PC-3 (cell line): Measurements from ENCODE around the gene SPINDOC. TPM values are rescaled to one million over a fixed set of nuclear protein-coding genes. Genes with fewer than 3 reads are reported as not detected.

Source experiments
- ATAC-seq: fragments of 200-7000 bp; cut with Tn5 transposase; 2 replicates; pipeline ENCODE4 v1.9.1; 2020; ENCODE audit warnings: mild to moderate bottlenecking, moderate library complexity
- BruUV-seq: library from RNA; stranded (reverse); fragments of 400-500 nt; replicated peaks from 2 replicates; lab custom pipeline; 2021; lab: Mats Ljungman, UMichigan
- CTCF ChIA-PET: fragments of 300-600 bp; sonication (Branson Sonifier 250); formaldehyde crosslinking; loops from one replicate; lab custom pipeline; 2022; ENCODE audit warnings: antibody characterized with exemption; lab: Charles Lee
- POLR2A ChIA-PET: fragments of 300-600 bp; sonication (Branson Sonifier 250); formaldehyde crosslinking; loops from one replicate; lab custom pipeline; 2022; ENCODE audit warnings: antibody characterized with exemption; ENCODE audit not compliant: unreplicated experiment; lab: Charles Lee
- DNase-seq: peaks from one replicate; pipeline ENCODE4 v3.0.0-alpha.2; 2015
- H2AFZ ChIP-seq: fragments of 300-600 bp; sonication (generic); 2 replicates; pipeline ENCODE4 v1.6.0; 2016; ENCODE audit warnings: antibody characterized with exemption, low read length
- H3F3A ChIP-seq: fragments of 300-600 bp; sonication (generic); one replicate; pipeline ENCODE4 v1.6.0; 2017; ENCODE audit warnings: antibody characterized with exemption, low read length, control low read depth, mild to moderate bottlenecking; ENCODE audit not compliant: unreplicated experiment
- H3K27ac ChIP-seq: fragments of 300-600 bp; sonication (generic); 2 replicates; pipeline ENCODE4 v1.5.1; 2016; ENCODE audit warnings: mild to moderate bottlenecking, low read length
- H3K27me3 ChIP-seq: fragments of 300-600 bp; sonication (generic); 2 replicates; pipeline ENCODE4 v1.6.1; 2016; ENCODE audit warnings: low read length, mixed read lengths
- H3K36me3 ChIP-seq: fragments of 300-600 bp; sonication (generic); 2 replicates; pipeline ENCODE4 v1.6.1; 2016; ENCODE audit warnings: low read depth, mixed run types, low read length, mixed read lengths
- H3K4me1 ChIP-seq: fragments of 300-600 bp; sonication (generic); 2 replicates; pipeline ENCODE4 v1.5.1; 2016; ENCODE audit warnings: low read length; ENCODE audit not compliant: insufficient read depth
- H3K4me2 ChIP-seq: fragments of 300-600 bp; sonication (generic); 2 replicates; pipeline ENCODE4 v1.6.0; 2016; ENCODE audit warnings: low read length
- H3K4me3 ChIP-seq: fragments of 300-600 bp; sonication (generic); 2 replicates; pipeline ENCODE4 v1.5.1; 2016; ENCODE audit warnings: mild to moderate bottlenecking, low read length, mixed read lengths
- H3K79me2 ChIP-seq: fragments of 300-600 bp; sonication (generic); 2 replicates; pipeline ENCODE4 v1.6.1; 2017; ENCODE audit warnings: low read length, mixed read lengths
- H3K9ac ChIP-seq: fragments of 300-600 bp; sonication (generic); 2 replicates; pipeline ENCODE4 v1.6.0; 2016; ENCODE audit warnings: mild to moderate bottlenecking, low read length
- H3K9me2 ChIP-seq: fragments of 300-600 bp; sonication (generic); replicated peaks from 2 replicates; pipeline ENCODE4 v1.6.1; 2016; ENCODE audit warnings: mixed run types, low read length, mixed read lengths
- H3K9me3 ChIP-seq: fragments of 300-600 bp; sonication (generic); 2 replicates; pipeline ENCODE4 v1.6.1; 2016; ENCODE audit warnings: low read length, mixed read lengths
- H4K20me1 ChIP-seq: fragments of 300-600 bp; sonication (generic); 2 replicates; pipeline ENCODE4 v1.6.1; 2016; ENCODE audit warnings: low read length, mixed read lengths
- EZH2 ChIP-seq: fragments of 300-600 bp; sonication (generic); IDR thresholded peaks from one replicate; pipeline ENCODE4 v1.6.1; 2017; ENCODE audit warnings: antibody characterized with exemption, mild to moderate bottlenecking, low read length; ENCODE audit not compliant: unreplicated experiment
- EZH2phosphoT487 ChIP-seq: fragments of 300-600 bp; sonication (generic); IDR thresholded peaks from 2 replicates; pipeline ENCODE4 v1.6.1; 2018; ENCODE audit warnings: mild to moderate bottlenecking, antibody characterized with exemption, low read length, borderline replicate concordance
- intact Hi-C: fragments of 100-400 bp; cut with micrococcal nuclease; formaldehyde crosslinking; loops from 2 replicates; pipeline ENCODE4 v1.9.0; 2023
- total RNA-seq: library from RNA; depleted of rRNA; stranded (reverse); fragments of >200 nt; gene quantifications from 2 replicates; pipeline ENCODE4 v1.2.3, GENCODE V29; 2014; rRNA removed
- TF ChIP-seq, protein P1 (sequence below): fragments of 300-600 bp; sonication (generic); conservative IDR thresholded peaks from 2 replicates; pipeline ENCODE4 v1.5.1; 2017; ENCODE audit warnings: antibody characterized with exemption, low read depth, mild to moderate bottlenecking, low read length

Gene SPINDOC
- total RNA-seq, 1 experiment from 2014 or later, result 61.5 TPM

GRCh38 chr11:63875506-63876065 is 62.3 kb downstream of the SPINDOC start:
- TF ChIP-seq EZH2phosphoT487 (no peak), EZH2 (no peak)
- TF ChIP-seq, protein P1, sequence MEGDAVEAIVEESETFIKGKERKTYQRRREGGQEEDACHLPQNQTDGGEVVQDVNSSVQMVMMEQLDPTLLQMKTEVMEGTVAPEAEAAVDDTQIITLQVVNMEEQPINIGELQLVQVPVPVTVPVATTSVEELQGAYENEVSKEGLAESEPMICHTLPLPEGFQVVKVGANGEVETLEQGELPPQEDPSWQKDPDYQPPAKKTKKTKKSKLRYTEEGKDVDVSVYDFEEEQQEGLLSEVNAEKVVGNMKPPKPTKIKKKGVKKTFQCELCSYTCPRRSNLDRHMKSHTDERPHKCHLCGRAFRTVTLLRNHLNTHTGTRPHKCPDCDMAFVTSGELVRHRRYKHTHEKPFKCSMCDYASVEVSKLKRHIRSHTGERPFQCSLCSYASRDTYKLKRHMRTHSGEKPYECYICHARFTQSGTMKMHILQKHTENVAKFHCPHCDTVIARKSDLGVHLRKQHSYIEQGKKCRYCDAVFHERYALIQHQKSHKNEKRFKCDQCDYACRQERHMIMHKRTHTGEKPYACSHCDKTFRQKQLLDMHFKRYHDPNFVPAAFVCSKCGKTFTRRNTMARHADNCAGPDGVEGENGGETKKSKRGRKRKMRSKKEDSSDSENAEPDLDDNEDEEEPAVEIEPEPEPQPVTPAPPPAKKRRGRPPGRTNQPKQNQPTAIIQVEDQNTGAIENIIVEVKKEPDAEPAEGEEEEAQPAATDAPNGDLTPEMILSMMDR, result no peak
- H4K20me1 ChIP-seq, result peaks cover 28% of the 10 kb centered on the region

DNA sequence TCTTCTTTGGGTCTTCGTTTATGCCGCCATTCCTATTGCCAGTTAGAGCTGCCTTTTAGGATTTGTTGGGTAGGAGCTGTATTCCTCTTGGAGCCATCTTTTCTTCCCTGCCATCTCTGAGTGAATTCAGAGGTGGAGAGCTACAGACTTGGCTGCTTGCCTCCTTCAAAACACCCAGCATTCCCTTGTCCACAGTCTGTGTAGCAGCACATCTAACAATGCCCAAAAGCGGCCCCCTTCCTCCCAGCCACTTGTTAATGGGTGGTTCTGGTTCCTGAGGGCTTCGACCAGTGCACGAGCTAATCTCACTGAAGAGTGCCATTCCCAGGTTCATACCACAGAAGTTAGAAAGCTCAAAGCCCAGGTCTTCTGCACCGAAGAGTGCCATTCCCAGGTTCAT is 63.4 kb downstream of the SPINDOC start:
- no TSS peak for BruUV-seq
- DNase-seq, result no peak
- ChIA-PET CTCF (interaction anchor here (1.2 kb wide), 1 partner anchor 39 kb away, joined by 4 read pairs; no protein-coding TSS in a partner anchor), POLR2A (no interaction called here)
- Histone ChIP-seq H3K9me3 (no peaks in the 10 kb centered on the region), H2AFZ (no peak overlapping the region), H3K4me3 (no peak overlapping the region), H3K4me1 (peaks cover 31% of the 10 kb centered on the region), H4K20me1 (peaks cover 27% of the 10 kb centered on the region), H3K27ac (no peak overlapping the region), H3K9ac (no peak overlapping the region), H3K4me2 (no peak overlapping the region), H3K79me2 (peaks cover 88% of the 10 kb centered on the region), H3K9me2 (no peaks in the 10 kb centered on the region), H3F3A (no peaks in the 10 kb centered on the region), H3K36me3 (peaks cover 5% of the 10 kb centered on the region), H3K27me3 (no peaks in the 10 kb centered on the region)
- TF ChIP-seq EZH2 (no peak), EZH2phosphoT487 (no peak)
- TF ChIP-seq, protein P1, result no peak
- intact Hi-C loops, result no loop called here
- ATAC-seq, result no peak

More at GRCh38 chr11:63875506-63876065, 62.3 kb downstream of the SPINDOC start:
- peaks cover 84% of the 10 kb centered on the region for H3K79me2 ChIP-seq
- H3K9me2 ChIP-seq, result no peaks in the 10 kb centered on the region
- H3K9me3 ChIP-seq, result no peaks in the 10 kb centered on the region
- CTCF ChIA-PET, result interaction anchor here (0.6 to 1.2 kb wide), 2 partner anchors 37 to 59 kb away, joined by 3 to 4 read pairs; no protein-coding TSS in a partner anchor
- peaks cover 41% of the 10 kb centered on the region for H3K4me1 ChIP-seq
- no peak overlapping the region for H3K27ac ChIP-seq
- intact Hi-C loops, result no loop called here
- ATAC-seq (no peak), DNase-seq (no peak)
- no peaks in the 10 kb centered on the region for H3K27me3 ChIP-seq
- BruUV-seq, result no TSS peak
- no peak overlapping the region for H3K4me2 ChIP-seq
- H3F3A ChIP-seq, result no peaks in the 10 kb centered on the region
- H2AFZ ChIP-seq, result no peak overlapping the region
- POLR2A ChIA-PET, result no interaction called here
- peaks cover 5% of the 10 kb centered on the region for H3K36me3 ChIP-seq
- no peak overlapping the region for H3K4me3 ChIP-seq
- no peak overlapping the region for H3K9ac ChIP-seq

Other genes starting within 250 kb of the SPINDOC start
- 57.8 and 69.0 TPM in 2 replicates for gene PLAAT3, start 199.0 kb upstream of the SPINDOC start, total RNA-seq
- 47.2 and 51.0 TPM in 2 replicates for gene ATL3, start 142.1 kb upstream of the SPINDOC start, total RNA-seq
- 100 and 133 TPM in 2 replicates for gene RTN3, start 132.0 kb upstream of the SPINDOC start, total RNA-seq
- 15.1 and 29.5 TPM in 2 replicates for gene ZFTA, start 44.7 kb upstream of the SPINDOC start, total RNA-seq
- gene MARK2, start 25.7 kb downstream of the SPINDOC start, total RNA-seq, result 60.1 and 66.5 TPM in 2 replicates
- 1.2 and 1.4 TPM in 2 replicates for gene RCOR2, start 103.7 kb downstream of the SPINDOC start, total RNA-seq
- 20.9 and 26.7 TPM in 2 replicates for gene NAA40, start 125.5 kb downstream of the SPINDOC start, total RNA-seq
- 1,480 and 1,500 TPM in 2 replicates for gene COX8A, start 161.2 kb downstream of the SPINDOC start, total RNA-seq
- gene OTUB1, start 173.0 kb downstream of the SPINDOC start, total RNA-seq, result 124 and 129 TPM in 2 replicates
- gene FLRT1, start 222.5 kb downstream of the SPINDOC start, total RNA-seq, result not detected in 2 replicates